Right hindlimb (tissue), 1 donor: ENCODE measurements around the gene PCDHGC4.

ENCODE experiments used
- DNase-seq: peaks from one replicate; pipeline ENCODE4 v3.0.0-alpha.2; 2018

Gene PCDHGC4

DNA sequence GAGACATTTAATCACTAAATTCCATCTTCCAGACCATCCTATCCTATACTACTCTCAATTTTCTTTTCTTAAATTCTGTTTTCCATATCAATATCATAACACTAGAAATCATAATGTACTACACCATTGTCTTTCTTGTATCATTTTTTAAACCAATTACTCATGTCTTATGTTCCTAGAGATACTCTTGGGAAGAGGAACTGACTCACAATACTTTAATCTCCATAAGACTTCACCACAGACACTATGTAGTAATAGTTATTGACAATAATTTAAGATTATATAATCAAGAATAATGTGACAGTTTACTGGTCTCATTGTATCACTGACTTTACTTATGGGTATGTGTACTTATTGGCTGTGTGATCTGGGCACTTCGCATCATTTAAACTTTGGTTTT, 47.9 kb downstream of the PCDHGC4 start:
- no peak for DNase-seq

- no peak for DNase-seq
Measured at GRCh38 chr5:141533897-141534296, 49.1 kb downstream of the PCDHGC4 start.

DNA sequence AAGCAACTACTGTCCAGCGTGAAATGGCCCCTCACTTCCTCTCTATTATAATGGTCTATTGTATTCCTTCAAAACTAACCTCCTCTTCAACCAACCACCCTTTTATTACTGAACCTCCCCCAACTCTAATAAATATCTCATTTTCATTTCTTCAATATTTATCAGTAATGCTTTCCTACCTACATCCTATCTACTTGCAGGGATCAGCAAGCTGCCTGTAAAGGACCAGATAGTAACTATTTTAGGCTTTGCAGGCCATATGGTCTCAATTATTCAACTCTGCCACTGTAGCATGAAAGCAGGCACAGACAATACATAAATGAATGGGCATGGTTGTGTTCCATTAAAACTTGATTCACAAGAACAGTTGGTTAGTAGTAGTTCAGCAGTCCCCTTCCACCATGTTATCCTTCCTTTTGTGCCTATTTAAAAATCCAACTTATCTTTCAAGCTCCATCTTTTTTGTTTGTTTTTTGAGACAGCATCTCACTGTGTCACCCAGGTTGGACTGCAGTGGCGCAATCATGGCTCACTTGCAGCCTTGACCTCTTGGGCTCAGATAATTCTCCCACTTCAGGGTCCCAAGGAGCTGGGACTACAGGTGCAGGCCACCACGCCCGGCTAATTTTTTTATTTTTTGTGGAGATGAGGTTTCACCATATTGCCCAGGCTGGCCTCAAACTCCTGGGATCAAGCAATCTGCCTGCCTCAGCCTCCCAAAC, 49.8 kb downstream of the PCDHGC4 start:
- no peak for DNase-seq
